ENCODE results near the gene ARL4A. TPM values are rescaled to one million over a fixed set of nuclear protein-coding genes. Genes with fewer than 3 reads are reported as not detected.

The ARL4A gene
- total and polyA plus RNA-seq, 9 of the 15 experiments (the other 6 are each of a cell fraction or from before 2014, with no cell fraction given) = 118 to 688 (median 172) TPM

DNA sequence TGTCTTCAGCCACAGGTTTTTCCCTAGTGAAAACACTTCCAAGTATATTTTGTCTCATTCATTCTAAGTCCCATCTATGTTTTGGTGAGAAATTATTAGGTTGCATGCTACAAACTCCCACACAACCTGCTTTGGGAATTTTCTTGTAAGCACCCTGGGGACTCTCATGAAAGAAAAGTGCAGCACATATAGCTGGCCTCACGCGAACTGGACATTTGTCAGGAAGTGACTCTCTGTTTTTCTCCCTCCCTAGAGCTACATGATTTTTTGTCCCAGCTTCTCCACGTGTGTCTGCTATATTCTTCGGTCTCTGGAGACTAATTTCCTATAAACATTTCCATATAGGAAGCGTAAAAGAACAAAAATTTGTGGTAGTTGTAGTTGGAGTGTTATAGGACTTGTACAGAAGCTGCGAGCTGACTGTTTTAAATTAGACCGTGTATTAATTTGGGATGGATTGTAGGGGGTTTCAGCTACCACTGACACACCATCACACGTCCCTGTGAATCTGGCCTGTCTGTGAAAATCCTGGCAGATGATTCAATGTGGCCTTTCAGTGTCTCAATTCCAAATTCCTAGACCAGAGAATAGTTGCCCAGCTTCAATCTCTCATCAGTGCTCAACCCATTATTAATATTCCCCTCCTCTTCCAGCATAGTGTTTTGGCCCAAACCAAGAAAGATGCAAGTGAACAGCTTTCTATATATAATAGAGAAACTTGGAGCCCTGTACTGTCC is 40.2 kb downstream of the ARL4A start (continued):
- TF ChIP-seq, protein P1, sequence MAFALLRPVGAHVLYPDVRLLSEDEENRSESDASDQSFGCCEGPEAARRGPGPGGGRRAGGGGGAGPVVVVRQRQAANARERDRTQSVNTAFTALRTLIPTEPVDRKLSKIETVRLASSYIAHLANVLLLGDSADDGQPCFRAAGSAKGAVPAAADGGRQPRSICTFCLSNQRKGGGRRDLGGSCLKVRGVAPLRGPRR (CRISPR knock-in tag; IDR thresholded peaks at IDR 0.05) = no peak
- TF ChIP-seq MCM5 (IDR thresholded peaks at IDR 0.05; ENCODE audit: low read depth) (no peak), MNT (conservative IDR thresholded peaks at IDR 0.05) (peak; percentile 39 to 54; a peak in 3 of 4 replicates), CREB1 (IDR thresholded peaks at IDR 0.05) (no peak), CREB1 (CRISPR knock-in tag; IDR thresholded peaks at IDR 0.05) (no peak), HOMEZ (CRISPR knock-in tag; IDR thresholded peaks at IDR 0.05) (no peak), ZNF133 (CRISPR knock-in tag; IDR thresholded peaks at IDR 0.05) (no peak), EP400 (IDR thresholded peaks at IDR 0.05) (peak; percentile 24; the same call in 1 of the 2 replicates), L3MBTL2 (IDR thresholded peaks at IDR 0.05) (peak; percentile 78), SMAD3 (CRISPR knock-in tag; conservative IDR thresholded peaks at IDR 0.05) (no peak), PPARD (CRISPR knock-in tag; IDR thresholded peaks at IDR 0.05) (no peak), ZBTB9 (CRISPR knock-in tag; IDR thresholded peaks at IDR 0.05) (no peak), ZBTB5 (IDR thresholded peaks at IDR 0.05) (no peak), ZNF217 (CRISPR knock-in tag; IDR thresholded peaks at IDR 0.05) (no peak), ZNF124 (CRISPR knock-in tag; IDR thresholded peaks at IDR 0.05) (no peak), NFATC3 (IDR thresholded peaks at IDR 0.05) (no peak), SRSF3 (IDR thresholded peaks at IDR 0.05; ENCODE audit: insufficient read depth, low read length) (no peak), TGIF2 (CRISPR knock-in tag; IDR thresholded peaks at IDR 0.05) (no peak), POLR2A (conservative IDR thresholded peaks at IDR 0.05) (no peak), ZNF134 (CRISPR knock-in tag; conservative IDR thresholded peaks at IDR 0.05) (no peak), ZNF57 (CRISPR knock-in tag; IDR thresholded peaks at IDR 0.05) (no peak)
- TF ChIP-seq, protein P2, sequence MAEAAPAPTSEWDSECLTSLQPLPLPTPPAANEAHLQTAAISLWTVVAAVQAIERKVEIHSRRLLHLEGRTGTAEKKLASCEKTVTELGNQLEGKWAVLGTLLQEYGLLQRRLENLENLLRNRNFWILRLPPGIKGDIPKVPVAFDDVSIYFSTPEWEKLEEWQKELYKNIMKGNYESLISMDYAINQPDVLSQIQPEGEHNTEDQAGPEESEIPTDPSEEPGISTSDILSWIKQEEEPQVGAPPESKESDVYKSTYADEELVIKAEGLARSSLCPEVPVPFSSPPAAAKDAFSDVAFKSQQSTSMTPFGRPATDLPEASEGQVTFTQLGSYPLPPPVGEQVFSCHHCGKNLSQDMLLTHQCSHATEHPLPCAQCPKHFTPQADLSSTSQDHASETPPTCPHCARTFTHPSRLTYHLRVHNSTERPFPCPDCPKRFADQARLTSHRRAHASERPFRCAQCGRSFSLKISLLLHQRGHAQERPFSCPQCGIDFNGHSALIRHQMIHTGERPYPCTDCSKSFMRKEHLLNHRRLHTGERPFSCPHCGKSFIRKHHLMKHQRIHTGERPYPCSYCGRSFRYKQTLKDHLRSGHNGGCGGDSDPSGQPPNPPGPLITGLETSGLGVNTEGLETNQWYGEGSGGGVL (CRISPR knock-in tag; IDR thresholded peaks at IDR 0.05) = no peak
